Measurements from ENCODE around the gene FAM168A.

The FAM168A gene

GRCh38 chr11:73355109-73355508 lies 242.8 kb downstream of the FAM168A start:
- TF ChIP-seq EZH2phosphoT487 (IDR thresholded peaks at IDR 0.05; ENCODE audit: borderline replicate concordance, low read length) (no peak), CTCF (IDR thresholded peaks at IDR 0.05; ENCODE audit: low read depth, low read length, poor library complexity, severe bottlenecking) (no peak)
- Histone ChIP-seq H3K36me3 (ENCODE audit: control insufficient read depth, low read length) (no peaks in the 10 kb centered on the region), H3K4me1 (ENCODE audit: control insufficient read depth, low read length) (peaks cover 4% of the 10 kb centered on the region), H3K79me2 (ENCODE audit: control insufficient read depth, low read length) (no peaks in the 10 kb centered on the region), H3K9me3 (ENCODE audit: control insufficient read depth, insufficient read depth, low read length) (no peaks in the 10 kb centered on the region), H4K20me1 (ENCODE audit: control insufficient read depth, insufficient read depth, low read depth, low read length) (no peaks in the 10 kb centered on the region), H3F3A (ENCODE audit: control insufficient read depth, insufficient read depth) (no peaks in the 10 kb centered on the region), H3K4me3 (ENCODE audit: low read length) (no peak overlapping the region), H3K9me2 (replicated peaks; ENCODE audit: control insufficient read depth, low read length) (no peaks in the 10 kb centered on the region), H3K27me3 (ENCODE audit: control insufficient read depth, low read length) (peaks cover 3% of the 10 kb centered on the region; the same call in 1 of the 2 replicates), H3K4me2 (ENCODE audit: low read length) (no peak overlapping the region), H3K27ac (ENCODE audit: low read depth, low read length) (no peak overlapping the region)

- H3K27ac ChIP-seq (ENCODE audit: low read depth, low read length) = no peak overlapping the region
- H3K36me3 ChIP-seq (ENCODE audit: control insufficient read depth, low read length) = no peaks in the 10 kb centered on the region
- peaks cover 4% of the 10 kb centered on the region for H3K4me1 ChIP-seq (ENCODE audit: control insufficient read depth, low read length)
- no peak for TF ChIP-seq EZH2phosphoT487 (IDR thresholded peaks at IDR 0.05; ENCODE audit: borderline replicate concordance, low read length)
- no peak for TF ChIP-seq CTCF (IDR thresholded peaks at IDR 0.05; ENCODE audit: low read depth, low read length, poor library complexity, severe bottlenecking)
- no peaks in the 10 kb centered on the region for H3K9me2 ChIP-seq (replicated peaks; ENCODE audit: control insufficient read depth, low read length)
- no peaks in the 10 kb centered on the region for H3F3A ChIP-seq (ENCODE audit: control insufficient read depth, insufficient read depth)
- no peaks in the 10 kb centered on the region for H4K20me1 ChIP-seq (ENCODE audit: control insufficient read depth, insufficient read depth, low read depth, low read length)
- no peaks in the 10 kb centered on the region for H3K9me3 ChIP-seq (ENCODE audit: control insufficient read depth, insufficient read depth, low read length)
- no peak overlapping the region for H3K4me3 ChIP-seq (ENCODE audit: low read length)
- no peaks in the 10 kb centered on the region for H3K79me2 ChIP-seq (ENCODE audit: control insufficient read depth, low read length)
- peaks cover 9% of the 10 kb centered on the region; the same call in 1 of the 2 replicates for H3K27me3 ChIP-seq (ENCODE audit: control insufficient read depth, low read length)
- H3K4me2 ChIP-seq (ENCODE audit: low read length) = no peak overlapping the region
Observed at GRCh38 chr11:73353422-73353821, 244.5 kb downstream of the FAM168A start.

GRCh38 chr11:73350908-73351636 lies 246.8 kb downstream of the FAM168A start:
- H3K4me2 ChIP-seq (ENCODE audit: low read length) = peak overlapping the region; percentile 27; the same call in 1 of the 2 replicates
- H3K36me3 ChIP-seq (ENCODE audit: control insufficient read depth, low read length) = no peaks in the 10 kb centered on the region
- no peaks in the 10 kb centered on the region for H3K9me2 ChIP-seq (replicated peaks; ENCODE audit: control insufficient read depth, low read length)
- TF ChIP-seq CTCF (IDR thresholded peaks at IDR 0.05; ENCODE audit: low read depth, low read length, poor library complexity, severe bottlenecking) (peak; percentile 95), EZH2phosphoT487 (IDR thresholded peaks at IDR 0.05; ENCODE audit: borderline replicate concordance, low read length) (no peak)
- no peaks in the 10 kb centered on the region for H3F3A ChIP-seq (ENCODE audit: control insufficient read depth, insufficient read depth)
- H3K79me2 ChIP-seq (ENCODE audit: control insufficient read depth, low read length) = no peaks in the 10 kb centered on the region
- no peak overlapping the region for H3K27ac ChIP-seq (ENCODE audit: low read depth, low read length)
- H3K9me3 ChIP-seq (ENCODE audit: control insufficient read depth, insufficient read depth, low read length) = no peaks in the 10 kb centered on the region
- no peak overlapping the region for H3K4me3 ChIP-seq (ENCODE audit: low read length)
- peaks cover 4% of the 10 kb centered on the region for H3K4me1 ChIP-seq (ENCODE audit: control insufficient read depth, low read length)
- H4K20me1 ChIP-seq (ENCODE audit: control insufficient read depth, insufficient read depth, low read depth, low read length) = no peaks in the 10 kb centered on the region
- H3K27me3 ChIP-seq (ENCODE audit: control insufficient read depth, low read length) = peaks cover 9% of the 10 kb centered on the region; the same call in 1 of the 2 replicates

Measured in DOHH2 (cell line).